H9 (cell line): Measurements from ENCODE around the gene HIGD1B. TPM values are rescaled to one million over a fixed set of nuclear protein-coding genes. Genes with fewer than 3 reads are reported as not detected.
A peak's percentile ranks its signal among the peaks of the same experiment; 100 is the strongest.

Experiments
- DNase-seq: peaks from one replicate; pipeline ENCODE4 v3.0.0-alpha.2; 2017
- H2AFZ ChIP-seq: one replicate; pipeline ENCODE4 v1.6.1; 2013; ENCODE audit warnings: mild to moderate bottlenecking, low read length, control low read depth, moderate library complexity
- H2AK5ac ChIP-seq: 2 replicates; pipeline ENCODE4 v1.6.1; 2013; ENCODE audit warnings: low read length, control low read depth, mixed read lengths; ENCODE audit not compliant: insufficient read length
- H2BK120ac ChIP-seq: one replicate; pipeline ENCODE4 v1.6.1; 2013; ENCODE audit warnings: low read depth, mild to moderate bottlenecking, low read length, control low read depth, inconsistent platforms; ENCODE audit not compliant: poor library complexity, severe bottlenecking
- H2BK12ac ChIP-seq: 2 replicates; pipeline ENCODE4 v1.6.1; 2013; ENCODE audit warnings: low read length, control low read depth, mixed read lengths, low read depth; ENCODE audit not compliant: insufficient read length
- H2BK15ac ChIP-seq: 2 replicates; pipeline ENCODE4 v1.6.1; 2013; ENCODE audit warnings: low read depth, low read length, control low read depth
- H2BK20ac ChIP-seq: one replicate; pipeline ENCODE4 v1.6.1; 2013; ENCODE audit warnings: low read depth, mild to moderate bottlenecking, low read length, control low read depth, inconsistent platforms; ENCODE audit not compliant: poor library complexity, severe bottlenecking
- H2BK5ac ChIP-seq: 2 replicates; pipeline ENCODE4 v1.6.1; 2013; ENCODE audit warnings: low read length, control low read depth, mixed read lengths; ENCODE audit not compliant: insufficient read length
- H3K14ac ChIP-seq: 2 replicates; pipeline ENCODE4 v1.6.1; 2013; ENCODE audit warnings: low read length, control low read depth; ENCODE audit not compliant: insufficient read depth
- H3K18ac ChIP-seq: 2 replicates; pipeline ENCODE4 v1.6.1; 2013; ENCODE audit warnings: low read depth, mild to moderate bottlenecking, mixed read lengths, low read length, control low read depth; ENCODE audit not compliant: insufficient read length
- H3K23ac ChIP-seq: 2 replicates; pipeline ENCODE4 v1.6.1; 2013; ENCODE audit warnings: low read length, control low read depth, mixed read lengths, low read depth; ENCODE audit not compliant: insufficient read length
- H3K23me2 ChIP-seq: 2 replicates; pipeline ENCODE4 v1.6.1; 2013; ENCODE audit warnings: low read depth, mild to moderate bottlenecking, mixed read lengths, low read length, control low read depth; ENCODE audit not compliant: insufficient read length, poor library complexity, severe bottlenecking
- H3K27ac ChIP-seq: 2 replicates; pipeline ENCODE4 v1.5.1; 2013; ENCODE audit warnings: low read length, control low read depth, mixed read lengths, low read depth; ENCODE audit not compliant: insufficient read length
- H3K27me3 ChIP-seq: 2 replicates; pipeline ENCODE4 v1.6.1; 2013; ENCODE audit warnings: low read length, control low read depth, inconsistent platforms; ENCODE audit not compliant: insufficient read depth
- H3K4ac ChIP-seq: 2 replicates; pipeline ENCODE4 v1.6.1; 2013; ENCODE audit warnings: low read depth, mild to moderate bottlenecking, control low read depth, inconsistent platforms, low read length, moderate library complexity
- H3K4me1 ChIP-seq: 2 replicates; pipeline ENCODE4 v1.6.1; 2013; ENCODE audit warnings: low read length, control low read depth, inconsistent platforms; ENCODE audit not compliant: insufficient read depth
- H3K4me2 ChIP-seq: 2 replicates; pipeline ENCODE4 v1.6.1; 2013; ENCODE audit warnings: low read length, control low read depth, mixed read lengths; ENCODE audit not compliant: insufficient read length, insufficient read depth
- H3K56ac ChIP-seq: 2 replicates; pipeline ENCODE4 v1.6.1; 2013; ENCODE audit warnings: low read depth, mild to moderate bottlenecking, mixed read lengths, low read length, control low read depth; ENCODE audit not compliant: insufficient read length
- H3K79me1 ChIP-seq: 2 replicates; pipeline ENCODE4 v1.6.1; 2013; ENCODE audit warnings: low read depth, mild to moderate bottlenecking, moderate library complexity, low read length, control low read depth, inconsistent platforms; ENCODE audit not compliant: insufficient read depth, poor library complexity, severe bottlenecking
- H3K79me2 ChIP-seq: 2 replicates; pipeline ENCODE4 v1.6.1; 2013; ENCODE audit warnings: low read length, control low read depth, inconsistent platforms; ENCODE audit not compliant: insufficient read depth
- H3K9ac ChIP-seq: 2 replicates; pipeline ENCODE4 v1.6.1; 2013; ENCODE audit warnings: low read length, control low read depth, mixed read lengths; ENCODE audit not compliant: insufficient read length; ENCODE audit errors: extremely low read depth
- H3K9me3 ChIP-seq: one replicate; pipeline ENCODE4 v1.6.1; 2013; ENCODE audit warnings: low read depth, low read length, inconsistent platforms; ENCODE audit not compliant: control insufficient read depth
- H3T11ph ChIP-seq: one replicate; pipeline ENCODE4 v1.6.1; 2013; ENCODE audit warnings: mild to moderate bottlenecking, low read length, control low read depth, inconsistent platforms
- H4K20me1 ChIP-seq: one replicate; pipeline ENCODE4 v1.6.1; 2013; ENCODE audit not compliant: control insufficient read depth, insufficient read length, insufficient read depth
- H4K5ac ChIP-seq: 2 replicates; pipeline ENCODE4 v1.6.1; 2013; ENCODE audit warnings: low read depth, mild to moderate bottlenecking, mixed read lengths, low read length, control low read depth; ENCODE audit not compliant: insufficient read length
- H4K8ac ChIP-seq: replicated peaks from 2 replicates; pipeline ENCODE4 v1.6.1; 2013; ENCODE audit warnings: low read length, control low read depth, mixed read lengths, low read depth; ENCODE audit not compliant: insufficient read length
- H4K91ac ChIP-seq: 2 replicates; pipeline ENCODE4 v1.6.1; 2013; ENCODE audit warnings: low read depth, mild to moderate bottlenecking, moderate library complexity, mixed read lengths, low read length, control low read depth; ENCODE audit not compliant: insufficient read length
- H3K27ac Mint-ChIP-seq, 3 experiments: 2 replicates in 2 of 3; 3 replicates in 1 of 3; pipeline ENCODE4 v1.8.0; 2020 to 2021; ENCODE audit warnings: mixed read lengths in 3 of 3, mild to moderate bottlenecking in 1 of 3, moderate library complexity in 1 of 3
- H3K27me3 Mint-ChIP-seq: 2 replicates; pipeline ENCODE4 v1.8.0; 2021; ENCODE audit warnings: low read depth, mild to moderate bottlenecking, moderate library complexity, mixed read lengths
- H3K36me3 Mint-ChIP-seq, 3 experiments: 2 replicates in 2 of 3; 3 replicates in 1 of 3; pipeline ENCODE4 v1.8.0; 2020 to 2021; ENCODE audit warnings: low read depth in 3 of 3, mixed read lengths in 3 of 3; ENCODE audit not compliant: insufficient read depth in 1 of 3
- H3K4me1 Mint-ChIP-seq, 2 experiments: 2 replicates each; pipeline ENCODE4 v1.8.0; 2020; ENCODE audit warnings: mixed read lengths in 2 of 2
- H3K4me3 Mint-ChIP-seq, 2 experiments: 2 replicates in 1 of 2; 3 replicates in 1 of 2; pipeline ENCODE4 v1.8.0; 2020 to 2021; ENCODE audit warnings: mild to moderate bottlenecking in 2 of 2, mixed read lengths in 2 of 2, moderate library complexity in 1 of 2
- H3K9me3 Mint-ChIP-seq, 2 experiments: 2 replicates in 1 of 2; 3 replicates in 1 of 2; pipeline ENCODE4 v1.8.0; 2020; ENCODE audit warnings: mild to moderate bottlenecking in 2 of 2, mixed read lengths in 2 of 2, moderate library complexity in 1 of 2
- WGBS: extraction: QIAGEN DNeasy Blood & Tissue Kit; methylation state at CpG from one replicate; pipeline ENCODE4 v1.1.7; 2013; ENCODE audit warnings: missing lambda C conversion rate, low lambda C conversion rate, mixed read lengths; ENCODE audit not compliant: insufficient read length; ENCODE audit errors: extremely low coverage; 5-methylcytosine and 5-hydroxymethylcytosine counted together
- total RNA-seq: library from RNA; stranded (reverse); gene quantifications from 2 replicates; pipeline ENCODE4 v1.2.1, GENCODE V29; 2021
- TF ChIP-seq, protein P1 (sequence below): fragments of 200-600 bp; sonication (generic); conservative IDR thresholded peaks from 3 replicates; pipeline ENCODE4 v1.8.0; 2021; ENCODE audit warnings: antibody characterized with exemption, mild to moderate bottlenecking

HIGD1B gene
- total RNA-seq, 1 experiment from 2014 or later, result not detected

DNA sequence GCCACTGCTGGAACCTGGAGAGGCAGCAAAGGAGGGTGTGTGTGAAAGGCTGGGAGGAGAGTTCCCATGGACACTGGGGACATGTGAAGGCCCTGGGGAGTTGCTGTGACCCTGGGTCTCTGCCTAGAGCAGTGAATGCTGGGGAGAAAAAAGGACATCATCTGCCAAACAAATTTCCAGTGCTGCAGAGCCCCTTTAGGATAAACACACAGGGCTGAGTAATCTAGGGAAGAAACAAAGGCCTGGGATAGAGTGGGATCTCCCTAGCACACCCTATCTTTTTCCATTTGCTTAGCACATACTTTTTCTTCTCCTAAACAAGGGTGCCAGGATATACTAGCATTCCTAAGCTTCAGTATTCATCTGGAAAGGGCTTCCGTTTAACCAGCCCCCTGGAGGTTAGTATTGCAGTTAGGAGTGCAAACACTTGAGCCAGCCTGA is 3.3 kb upstream of the HIGD1B start:
- no CpG with 5 or more reads among the region's 1 CpG for WGBS
- Histone ChIP-seq H2BK12ac (no peak overlapping the region), H3K4me1 (peaks cover 15% of the 10 kb centered on the region; the same call in 1 of the 2 replicates), H4K5ac (no peak overlapping the region), H3T11ph (no peak overlapping the region), H4K8ac (no peak overlapping the region), H3K14ac (no peak overlapping the region), H3K4me2 (no peak overlapping the region), H2BK5ac (no peak overlapping the region), H3K23ac (no peak overlapping the region), H3K18ac (no peak overlapping the region), H3K27ac (no peak overlapping the region), H4K20me1 (no peaks in the 10 kb centered on the region), H2AFZ (no peak overlapping the region), H3K23me2 (no peaks in the 10 kb centered on the region), H3K4ac (no peak overlapping the region), H2AK5ac (no peak overlapping the region), H3K79me2 (no peaks in the 10 kb centered on the region), H4K91ac (no peak overlapping the region), H3K56ac (no peak overlapping the region), H3K9me3 (no peaks in the 10 kb centered on the region), H2BK20ac (no peak overlapping the region), H2BK120ac (no peak overlapping the region), H2BK15ac (no peak overlapping the region), H3K27me3 (no peaks in the 10 kb centered on the region), H3K79me1 (no peaks in the 10 kb centered on the region), H3K9ac (no peak overlapping the region)
- TF ChIP-seq, protein P1, sequence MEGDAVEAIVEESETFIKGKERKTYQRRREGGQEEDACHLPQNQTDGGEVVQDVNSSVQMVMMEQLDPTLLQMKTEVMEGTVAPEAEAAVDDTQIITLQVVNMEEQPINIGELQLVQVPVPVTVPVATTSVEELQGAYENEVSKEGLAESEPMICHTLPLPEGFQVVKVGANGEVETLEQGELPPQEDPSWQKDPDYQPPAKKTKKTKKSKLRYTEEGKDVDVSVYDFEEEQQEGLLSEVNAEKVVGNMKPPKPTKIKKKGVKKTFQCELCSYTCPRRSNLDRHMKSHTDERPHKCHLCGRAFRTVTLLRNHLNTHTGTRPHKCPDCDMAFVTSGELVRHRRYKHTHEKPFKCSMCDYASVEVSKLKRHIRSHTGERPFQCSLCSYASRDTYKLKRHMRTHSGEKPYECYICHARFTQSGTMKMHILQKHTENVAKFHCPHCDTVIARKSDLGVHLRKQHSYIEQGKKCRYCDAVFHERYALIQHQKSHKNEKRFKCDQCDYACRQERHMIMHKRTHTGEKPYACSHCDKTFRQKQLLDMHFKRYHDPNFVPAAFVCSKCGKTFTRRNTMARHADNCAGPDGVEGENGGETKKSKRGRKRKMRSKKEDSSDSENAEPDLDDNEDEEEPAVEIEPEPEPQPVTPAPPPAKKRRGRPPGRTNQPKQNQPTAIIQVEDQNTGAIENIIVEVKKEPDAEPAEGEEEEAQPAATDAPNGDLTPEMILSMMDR, result peak; percentile 33; the same call in 2 of the 3 replicates
- Mint-ChIP-seq H3K4me1 (peaks cover 29 to 39% of the 10 kb centered on the region in 2 experiments), H3K9me3 (no peaks in the 10 kb centered on the region), H3K27me3 (peaks cover 4% of the 10 kb centered on the region; the same call in 1 of the 2 replicates), H3K4me3 (0 out of 5 replicates have a peak overlapping the region, but pooled peaks of 1 of the 2 experiments have one; percentile 29), H3K36me3 (peaks cover 0 to 4% (median 0%) of the 10 kb centered on the region in 3 experiments; a peak in 2 of 7 replicates), H3K27ac (peak overlapping the region in 2 of 3 experiments; percentile 18 to 62; a peak in 3 of 7 replicates)
- no peak for DNase-seq
